WTC11 (cell line): Measurements from ENCODE around the gene KRTAP21-3.

Experiments
- PRDM15 ChIP-seq: sonication (generic); formaldehyde crosslinking; IDR thresholded peaks from 2 replicates; pipeline ENCODE4 v1.8.0; 2022; ENCODE audit warnings: missing genetic modification reagents
- TF ChIP-seq, protein P1 (sequence below): fragments of 200-600 bp; IDR thresholded peaks from 2 replicates; pipeline ENCODE4 v1.8.0; 2022; ENCODE audit warnings: antibody characterized with exemption
- TF ChIP-seq, protein P2 (sequence below): sonication (generic); formaldehyde crosslinking; IDR thresholded peaks from 2 replicates; pipeline ENCODE4 v1.8.1; 2023; ENCODE audit warnings: mild to moderate bottlenecking, missing genetic modification reagents, moderate library complexity
- TF ChIP-seq, protein P3 (sequence below): sonication (generic); formaldehyde crosslinking; IDR thresholded peaks from 2 replicates; pipeline ENCODE4 v1.8.0; 2022; ENCODE audit warnings: mild to moderate bottlenecking, missing genetic modification reagents
- TF ChIP-seq, protein P4 (sequence below): sonication (generic); formaldehyde crosslinking; IDR thresholded peaks from 2 replicates; pipeline ENCODE4 v1.8.1; 2023; ENCODE audit warnings: mild to moderate bottlenecking, moderate library complexity, missing genetic modification reagents

DNA sequence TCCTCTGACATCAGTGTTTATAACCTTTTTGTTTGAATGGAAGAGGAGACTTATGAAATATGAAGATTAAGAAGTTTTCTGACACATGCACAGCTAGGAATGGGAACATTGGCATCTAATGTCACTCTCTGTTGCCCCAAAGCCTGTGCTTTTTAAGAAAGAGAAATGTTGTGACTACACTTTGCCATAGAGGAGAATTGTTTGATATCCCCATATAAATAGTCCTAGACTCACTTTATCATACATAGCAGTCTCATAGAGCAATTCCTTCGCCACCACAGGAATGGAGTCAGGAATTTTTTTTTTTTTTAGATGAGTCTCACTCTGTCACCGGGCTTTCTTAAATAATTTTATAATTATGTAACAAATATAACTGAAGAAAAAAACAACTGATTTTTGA, 1.5 kb downstream of the KRTAP21-3 start:
- TF ChIP-seq, protein P1, sequence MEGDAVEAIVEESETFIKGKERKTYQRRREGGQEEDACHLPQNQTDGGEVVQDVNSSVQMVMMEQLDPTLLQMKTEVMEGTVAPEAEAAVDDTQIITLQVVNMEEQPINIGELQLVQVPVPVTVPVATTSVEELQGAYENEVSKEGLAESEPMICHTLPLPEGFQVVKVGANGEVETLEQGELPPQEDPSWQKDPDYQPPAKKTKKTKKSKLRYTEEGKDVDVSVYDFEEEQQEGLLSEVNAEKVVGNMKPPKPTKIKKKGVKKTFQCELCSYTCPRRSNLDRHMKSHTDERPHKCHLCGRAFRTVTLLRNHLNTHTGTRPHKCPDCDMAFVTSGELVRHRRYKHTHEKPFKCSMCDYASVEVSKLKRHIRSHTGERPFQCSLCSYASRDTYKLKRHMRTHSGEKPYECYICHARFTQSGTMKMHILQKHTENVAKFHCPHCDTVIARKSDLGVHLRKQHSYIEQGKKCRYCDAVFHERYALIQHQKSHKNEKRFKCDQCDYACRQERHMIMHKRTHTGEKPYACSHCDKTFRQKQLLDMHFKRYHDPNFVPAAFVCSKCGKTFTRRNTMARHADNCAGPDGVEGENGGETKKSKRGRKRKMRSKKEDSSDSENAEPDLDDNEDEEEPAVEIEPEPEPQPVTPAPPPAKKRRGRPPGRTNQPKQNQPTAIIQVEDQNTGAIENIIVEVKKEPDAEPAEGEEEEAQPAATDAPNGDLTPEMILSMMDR = no peak
- TF ChIP-seq, protein P2, sequence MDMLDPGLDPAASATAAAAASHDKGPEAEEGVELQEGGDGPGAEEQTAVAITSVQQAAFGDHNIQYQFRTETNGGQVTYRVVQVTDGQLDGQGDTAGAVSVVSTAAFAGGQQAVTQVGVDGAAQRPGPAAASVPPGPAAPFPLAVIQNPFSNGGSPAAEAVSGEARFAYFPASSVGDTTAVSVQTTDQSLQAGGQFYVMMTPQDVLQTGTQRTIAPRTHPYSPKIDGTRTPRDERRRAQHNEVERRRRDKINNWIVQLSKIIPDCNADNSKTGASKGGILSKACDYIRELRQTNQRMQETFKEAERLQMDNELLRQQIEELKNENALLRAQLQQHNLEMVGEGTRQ (CRISPR knock-in tag) = no peak
- TF ChIP-seq, protein P3, sequence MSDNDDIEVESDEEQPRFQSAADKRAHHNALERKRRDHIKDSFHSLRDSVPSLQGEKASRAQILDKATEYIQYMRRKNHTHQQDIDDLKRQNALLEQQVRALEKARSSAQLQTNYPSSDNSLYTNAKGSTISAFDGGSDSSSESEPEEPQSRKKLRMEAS (CRISPR knock-in tag) = no peak
- no peak for TF ChIP-seq PRDM15
- TF ChIP-seq, protein P4, sequence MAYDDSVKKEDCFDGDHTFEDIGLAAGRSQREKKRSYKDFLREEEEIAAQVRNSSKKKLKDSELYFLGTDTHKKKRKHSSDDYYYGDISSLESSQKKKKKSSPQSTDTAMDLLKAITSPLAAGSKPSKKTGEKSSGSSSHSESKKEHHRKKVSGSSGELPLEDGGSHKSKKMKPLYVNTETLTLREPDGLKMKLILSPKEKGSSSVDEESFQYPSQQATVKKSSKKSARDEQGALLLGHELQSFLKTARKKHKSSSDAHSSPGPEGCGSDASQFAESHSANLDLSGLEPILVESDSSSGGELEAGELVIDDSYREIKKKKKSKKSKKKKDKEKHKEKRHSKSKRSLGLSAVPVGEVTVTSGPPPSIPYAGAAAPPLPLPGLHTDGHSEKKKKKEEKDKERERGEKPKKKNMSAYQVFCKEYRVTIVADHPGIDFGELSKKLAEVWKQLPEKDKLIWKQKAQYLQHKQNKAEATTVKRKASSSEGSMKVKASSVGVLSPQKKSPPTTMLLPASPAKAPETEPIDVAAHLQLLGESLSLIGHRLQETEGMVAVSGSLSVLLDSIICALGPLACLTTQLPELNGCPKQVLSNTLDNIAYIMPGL = no peak
